Mucosa of descending colon (tissue), 3 donors: ENCODE data around the gene TACR1. TPM values are rescaled to one million over a fixed set of nuclear protein-coding genes. Genes with fewer than 3 reads are reported as not detected.

ENCODE experiments used
- ATAC-seq: fragments of 200-7000 bp; cut with Tn5 transposase; one replicate; pipeline ENCODE4 v1.9.1; 2020; ENCODE audit warnings: mild to moderate bottlenecking, moderate library complexity
- DNase-seq, 3 donors: peaks; one replicate each; pipeline ENCODE4 v3.0.0-alpha.2; 2020
- H3K36me3 ChIP-seq: fragments of 200-600 bp; one replicate; pipeline ENCODE4 v1.8.0; 2021; ENCODE audit warnings: low read depth, mild to moderate bottlenecking
- H3K4me1 ChIP-seq: fragments of 200-600 bp; one replicate; pipeline ENCODE4 v1.8.0; 2021; ENCODE audit warnings: low read depth, mild to moderate bottlenecking
- H3K4me3 ChIP-seq: fragments of 200-600 bp; one replicate; pipeline ENCODE4 v1.8.0; 2021; ENCODE audit warnings: mild to moderate bottlenecking
- H3K9me3 ChIP-seq: fragments of 200-600 bp; one replicate; pipeline ENCODE4 v1.8.0; 2021; ENCODE audit warnings: mild to moderate bottlenecking
- CTCF ChIP-seq: fragments of 200-600 bp; IDR thresholded peaks from one replicate; pipeline ENCODE4 v1.8.0; 2022; ENCODE audit warnings: antibody characterized with exemption, mild to moderate bottlenecking
- intact Hi-C, 2 donors: fragments of 100-400 bp; cut with DNase I in 1 of 2; cut with micrococcal nuclease in 1 of 2; formaldehyde crosslinking; loops; one replicate each; pipeline versions ENCODE4 v1.11.0 to v1.11.1; 2022; cut with DNase I, micrococcal nuclease
- total RNA-seq, 3 donors: library from RNA; stranded (reverse); fragmentation: NEBNext Ultra II Directional in 2 of 3; extraction: Animal tissue kit (Norgen Biotek cat#: 25700) in 2 of 3; gene quantifications; one replicate each; pipeline versions ENCODE4 v1.2.1 to v1.2.4, GENCODE V29; 2021 to 2023
- donor health status: DM: no; HTN: no; CAD: no; lungs with moderate emphysema.
- donor health status: DM: no; HTN: no; CAD: no.
- donor health status: DM: no; HTN: yes; CAD: no.

TACR1 gene
- total RNA-seq, 3 donors from 2014 or later = 0.81 to 1.2 (median 1.0) TPM

GRCh38 chr2:75192496-75192895 is 6.8 kb downstream of the TACR1 start:
- no peak for DNase-seq
- intact Hi-C loops = no loop called here
- H3K9me3 ChIP-seq = no peaks in the 10 kb centered on the region
- H3K4me1 ChIP-seq = no peaks in the 10 kb centered on the region
- TF ChIP-seq CTCF = no peak
- H3K4me3 ChIP-seq = no peak overlapping the region
- ATAC-seq = no peak
- H3K36me3 ChIP-seq = no peaks in the 10 kb centered on the region

- no peaks in the 10 kb centered on the region for H3K4me1 ChIP-seq
- no peaks in the 10 kb centered on the region for H3K36me3 ChIP-seq
- no peak overlapping the region for H3K4me3 ChIP-seq
- DNase-seq (no peak), ATAC-seq (no peak)
- H3K9me3 ChIP-seq = no peaks in the 10 kb centered on the region
- intact Hi-C loops = no loop called here
- no peak for TF ChIP-seq CTCF
Measured at GRCh38 chr2:75190271-75190990, 8.9 kb downstream of the TACR1 start.

GRCh38 chr2:75186821-75187220 is 12.5 kb downstream of the TACR1 start:
- H3K4me1 ChIP-seq = no peaks in the 10 kb centered on the region
- ATAC-seq (no peak), DNase-seq (no peak)
- no peaks in the 10 kb centered on the region for H3K36me3 ChIP-seq
- H3K9me3 ChIP-seq = no peaks in the 10 kb centered on the region
- TF ChIP-seq CTCF = no peak
- no peak overlapping the region for H3K4me3 ChIP-seq
- intact Hi-C loops = no loop called here

GRCh38 chr2:75182606-75183005 is 16.7 kb downstream of the TACR1 start:
- intact Hi-C loops = no loop called here
- TF ChIP-seq CTCF = no peak
- no peaks in the 10 kb centered on the region for H3K36me3 ChIP-seq
- H3K4me1 ChIP-seq = no peaks in the 10 kb centered on the region
- ATAC-seq = no peak
- H3K4me3 ChIP-seq = no peak overlapping the region
- no peaks in the 10 kb centered on the region for H3K9me3 ChIP-seq
- DNase-seq = no peak

- no peak for TF ChIP-seq CTCF
- ATAC-seq (no peak), DNase-seq (no peak)
- intact Hi-C loops = no loop called here
- no peaks in the 10 kb centered on the region for H3K4me1 ChIP-seq
- H3K4me3 ChIP-seq = no peak overlapping the region
- H3K9me3 ChIP-seq = no peaks in the 10 kb centered on the region
- H3K36me3 ChIP-seq = no peaks in the 10 kb centered on the region
Measured at GRCh38 chr2:75180476-75180875, 18.8 kb downstream of the TACR1 start.

- DNase-seq = no peak
- Histone ChIP-seq H3K9me3 (no peaks in the 10 kb centered on the region), H3K36me3 (no peaks in the 10 kb centered on the region), H3K4me1 (no peaks in the 10 kb centered on the region), H3K4me3 (no peak overlapping the region)
- intact Hi-C loops = no loop called here
- no peak for ATAC-seq
- TF ChIP-seq CTCF = no peak
Measured at GRCh38 chr2:75177427-75177826, 21.9 kb downstream of the TACR1 start.
